HG02884 (cell line): ENCODE measurements around the gene ANXA1.

Experiments
- ATAC-seq: cut with Tn5 transposase; IDR thresholded peaks from one replicate; pipeline ENCODE4 v1.9.1; 2021; ENCODE audit warnings: mild to moderate bottlenecking, moderate library complexity; ENCODE audit not compliant: unreplicated experiment

Gene ANXA1

DNA sequence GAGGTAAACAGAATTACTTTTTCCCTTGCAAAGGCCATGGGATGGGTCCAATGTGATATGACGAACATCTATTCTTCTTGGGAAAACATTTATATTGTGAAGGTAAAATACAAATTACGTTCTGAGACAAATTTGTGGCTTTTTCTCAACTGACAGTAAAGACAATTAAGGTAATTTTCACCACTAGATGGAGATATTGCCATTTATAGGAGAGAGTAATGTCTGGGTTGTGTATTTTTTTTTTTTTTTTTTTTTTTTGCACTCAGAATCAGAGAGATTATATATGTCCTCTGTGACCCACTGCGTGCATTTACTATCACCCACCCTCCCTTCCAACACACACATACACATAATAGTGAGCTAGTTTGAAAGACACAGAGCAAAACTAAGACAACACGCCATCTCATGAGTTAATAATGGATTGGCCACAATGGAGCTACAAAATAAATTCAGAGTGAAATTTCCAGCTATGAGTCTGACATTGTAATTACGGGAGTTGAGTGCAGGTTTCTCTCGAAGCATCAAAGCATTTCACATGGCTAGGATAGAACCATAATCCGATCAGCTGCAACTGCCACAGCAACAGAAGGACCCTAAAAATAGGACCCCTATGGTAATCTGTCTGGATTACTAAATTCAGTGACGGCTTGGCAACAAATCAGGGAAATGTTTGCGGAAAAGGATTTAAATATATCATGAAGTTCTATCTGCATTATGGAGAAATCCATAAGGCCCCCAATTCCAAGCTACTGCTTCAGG lies 49.2 kb downstream of the ANXA1 start:
- peak; percentile 53 for ATAC-seq

GRCh38 chr9:73202980-73203379 lies 51.3 kb downstream of the ANXA1 start:
- no peak for ATAC-seq

DNA sequence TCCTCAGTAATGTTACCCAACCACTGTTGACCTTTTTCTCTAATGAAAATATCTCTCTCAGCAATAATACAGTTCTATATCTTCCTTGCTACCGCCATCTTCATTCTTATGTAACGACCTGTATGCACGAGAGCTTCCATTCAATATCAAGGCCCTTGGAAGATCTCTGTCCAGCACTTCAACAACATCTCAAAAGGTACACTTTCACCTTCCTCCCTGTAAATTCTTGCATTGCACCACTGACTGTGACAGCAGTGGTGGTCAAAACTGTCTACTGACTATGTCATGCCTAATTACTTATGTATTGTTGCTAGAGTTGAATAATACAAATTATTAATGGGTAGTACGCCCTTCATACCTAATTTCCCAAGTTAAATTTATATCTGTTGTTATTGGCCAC lies 53.3 kb downstream of the ANXA1 start:
- no peak for ATAC-seq

GRCh38 chr9:73206851-73207250 lies 55.2 kb downstream of the ANXA1 start:
- no peak for ATAC-seq

- no peak for ATAC-seq
These were observed 59.4 kb downstream of the ANXA1 start for GRCh38 chr9:73210886-73211666.

- ATAC-seq, result no peak
These were observed 61.6 kb downstream of the ANXA1 start for GRCh38 chr9:73213300-73213699.

DNA sequence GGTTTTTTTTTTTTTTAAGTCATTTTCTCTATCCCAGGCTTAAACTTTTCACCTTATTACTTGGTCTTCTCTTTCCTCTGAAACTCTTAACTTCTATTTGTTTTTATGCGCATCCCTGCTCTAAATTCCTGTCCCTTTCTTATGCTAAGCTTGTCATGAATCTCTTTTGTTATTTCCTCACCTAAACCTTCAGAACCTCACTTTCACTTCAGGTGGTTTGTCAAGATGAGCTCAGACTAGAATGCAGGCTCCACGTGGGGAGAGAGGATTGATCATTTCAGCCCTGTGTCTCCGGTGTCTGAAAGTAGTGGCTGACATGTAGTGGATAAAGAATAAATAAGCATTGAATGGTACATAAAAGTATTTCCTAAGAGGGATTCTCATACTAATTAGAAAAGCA lies 63.6 kb downstream of the ANXA1 start:
- no peak for ATAC-seq

GRCh38 chr9:73216100-73216499 lies 64.4 kb downstream of the ANXA1 start:
- no peak for ATAC-seq
